ENCODE results near the gene FBXO10. TPM values are rescaled to one million over a fixed set of nuclear protein-coding genes. Genes with fewer than 3 reads are reported as not detected.

The FBXO10 gene
- total RNA-seq, 2 donors from 2014 or later: 5.5 to 5.7 TPM

DNA sequence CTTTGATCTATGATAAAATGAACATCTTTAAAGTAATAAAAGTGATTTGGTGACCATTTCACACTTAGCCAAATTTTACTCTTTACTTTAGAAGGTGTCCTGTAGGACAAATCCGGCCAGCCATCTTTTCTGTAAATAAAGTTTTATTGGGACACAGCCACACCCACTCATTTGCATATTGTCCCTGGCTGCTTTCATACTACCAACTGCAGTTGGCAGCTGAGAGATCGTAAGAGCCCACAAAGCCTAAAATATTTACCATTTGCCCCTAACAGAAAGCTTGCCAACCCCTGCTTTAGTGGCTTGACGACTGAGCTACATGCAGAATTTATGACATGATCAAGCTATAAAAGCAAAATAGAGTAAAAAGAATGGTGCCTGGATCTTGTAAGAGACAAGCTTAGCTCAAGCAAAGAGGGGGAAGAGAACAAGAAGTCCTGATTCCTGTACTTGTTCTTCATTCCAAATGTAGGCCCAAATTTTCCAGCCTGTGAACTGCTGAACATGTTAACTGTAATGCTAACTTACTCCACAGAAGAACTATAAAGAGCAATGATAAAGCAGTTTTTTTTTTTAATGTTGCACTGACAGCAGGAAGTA, 7.4 kb upstream of the FBXO10 start:
- DNase-seq (ENCODE audit: low spot score): no peak
- H3K9me3 ChIP-seq: no peaks in the 10 kb centered on the region
- no peaks in the 10 kb centered on the region for H3K27me3 ChIP-seq
- H3K36me3 ChIP-seq: peaks cover 21% of the 10 kb centered on the region
- no peak overlapping the region for H3K27ac ChIP-seq
- TF ChIP-seq, protein P1, sequence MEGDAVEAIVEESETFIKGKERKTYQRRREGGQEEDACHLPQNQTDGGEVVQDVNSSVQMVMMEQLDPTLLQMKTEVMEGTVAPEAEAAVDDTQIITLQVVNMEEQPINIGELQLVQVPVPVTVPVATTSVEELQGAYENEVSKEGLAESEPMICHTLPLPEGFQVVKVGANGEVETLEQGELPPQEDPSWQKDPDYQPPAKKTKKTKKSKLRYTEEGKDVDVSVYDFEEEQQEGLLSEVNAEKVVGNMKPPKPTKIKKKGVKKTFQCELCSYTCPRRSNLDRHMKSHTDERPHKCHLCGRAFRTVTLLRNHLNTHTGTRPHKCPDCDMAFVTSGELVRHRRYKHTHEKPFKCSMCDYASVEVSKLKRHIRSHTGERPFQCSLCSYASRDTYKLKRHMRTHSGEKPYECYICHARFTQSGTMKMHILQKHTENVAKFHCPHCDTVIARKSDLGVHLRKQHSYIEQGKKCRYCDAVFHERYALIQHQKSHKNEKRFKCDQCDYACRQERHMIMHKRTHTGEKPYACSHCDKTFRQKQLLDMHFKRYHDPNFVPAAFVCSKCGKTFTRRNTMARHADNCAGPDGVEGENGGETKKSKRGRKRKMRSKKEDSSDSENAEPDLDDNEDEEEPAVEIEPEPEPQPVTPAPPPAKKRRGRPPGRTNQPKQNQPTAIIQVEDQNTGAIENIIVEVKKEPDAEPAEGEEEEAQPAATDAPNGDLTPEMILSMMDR (IDR thresholded peaks at IDR 0.05): no peak
- H3K4me3 ChIP-seq: no peak overlapping the region
- no peaks in the 10 kb centered on the region for H3K4me1 ChIP-seq

GRCh38 chr9:37582548-37583157, 6.5 kb upstream of the FBXO10 start:
- Histone ChIP-seq H3K36me3 (peaks cover 14% of the 10 kb centered on the region), H3K4me3 (no peak overlapping the region), H3K27me3 (no peaks in the 10 kb centered on the region), H3K27ac (no peak overlapping the region), H3K4me1 (no peaks in the 10 kb centered on the region), H3K9me3 (no peaks in the 10 kb centered on the region)
- TF ChIP-seq, protein P1 (IDR thresholded peaks at IDR 0.05): peak; percentile 35 to 76
- DNase-seq (ENCODE audit: low spot score): no peak

- no peak for DNase-seq (ENCODE audit: low spot score)
- Histone ChIP-seq H3K27ac (peak overlapping the region; percentile 88 to 90), H3K4me3 (peak overlapping the region; percentile 88 to 96), H3K4me1 (peaks cover 0 to 17% of the 10 kb centered on the region in 2 donors), H3K36me3 (no peaks in the 10 kb centered on the region), H3K27me3 (no peaks in the 10 kb centered on the region), H3K9me3 (no peaks in the 10 kb centered on the region)
- TF ChIP-seq, protein P1 (IDR thresholded peaks at IDR 0.05): no peak
Observed at GRCh38 chr9:37575511-37575914, 667 bp downstream of the FBXO10 start.

DNA sequence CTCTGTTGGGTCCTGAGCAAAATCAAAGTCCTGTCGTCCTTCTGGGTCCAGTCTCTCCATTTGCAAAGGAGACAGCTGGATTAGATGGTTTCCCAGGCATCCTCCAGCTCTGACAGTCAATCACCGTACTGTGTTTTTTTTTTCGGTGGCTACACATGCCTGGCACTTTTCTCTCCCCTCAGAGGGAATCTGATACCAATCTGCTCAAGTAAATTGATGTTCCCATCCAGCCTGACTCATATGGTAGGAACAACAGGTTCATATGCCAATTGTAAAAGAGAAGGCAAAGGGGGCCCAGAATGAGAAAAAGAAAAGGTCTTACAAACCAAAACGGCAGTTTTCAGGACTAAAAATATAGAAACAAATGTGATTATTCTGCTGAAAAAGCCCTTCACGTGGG, 1.2 kb downstream of the FBXO10 start:
- Histone ChIP-seq H3K9me3 (no peaks in the 10 kb centered on the region), H3K36me3 (no peaks in the 10 kb centered on the region), H3K27me3 (no peaks in the 10 kb centered on the region), H3K27ac (peak overlapping the region; percentile 88 to 90), H3K4me3 (peak overlapping the region in 1 of 2 donors; percentile 88), H3K4me1 (peaks cover 0 to 17% of the 10 kb centered on the region in 2 donors)
- DNase-seq (ENCODE audit: low spot score): no peak
- TF ChIP-seq, protein P1 (IDR thresholded peaks at IDR 0.05): no peak

GRCh38 chr9:37574241-37574721, 1.9 kb downstream of the FBXO10 start:
- Histone ChIP-seq H3K4me1 (peaks cover 0 to 17% of the 10 kb centered on the region in 2 donors), H3K9me3 (no peaks in the 10 kb centered on the region), H3K27ac (no peak overlapping the region), H3K27me3 (no peaks in the 10 kb centered on the region), H3K36me3 (no peaks in the 10 kb centered on the region), H3K4me3 (no peak overlapping the region)
- no peak for DNase-seq (ENCODE audit: low spot score)
- TF ChIP-seq, protein P1 (IDR thresholded peaks at IDR 0.05): no peak

Data from right atrium auricular region (tissue), 2 donors.